GM12801 (cell line): ENCODE measurements around the gene CCDC50.

Experiments used
- CTCF ChIP-seq: IDR thresholded peaks from one replicate; pipeline ENCODE4 v1.5.1; 2011; ENCODE audit warnings: control low read depth; ENCODE audit not compliant: insufficient read length; ENCODE audit errors: extremely low read depth

Gene CCDC50

GRCh38 chr3:191391861-191392808, 62.9 kb downstream of the CCDC50 start:
- no peak for TF ChIP-seq CTCF

- no peak for TF ChIP-seq CTCF
These were observed 64.0 kb downstream of the CCDC50 start for GRCh38 chr3:191393146-191393545.

- TF ChIP-seq CTCF = no peak
These were observed 68.6 kb downstream of the CCDC50 start for GRCh38 chr3:191397771-191398170.

GRCh38 chr3:191398607-191399006, 69.4 kb downstream of the CCDC50 start:
- TF ChIP-seq CTCF = no peak

GRCh38 chr3:191399918-191400317, 70.7 kb downstream of the CCDC50 start:
- TF ChIP-seq CTCF = no peak

- no peak for TF ChIP-seq CTCF
These were observed 72.7 kb downstream of the CCDC50 start for GRCh38 chr3:191401775-191402357.

- no peak for TF ChIP-seq CTCF
These were observed 80.7 kb downstream of the CCDC50 start for GRCh38 chr3:191409791-191410359.
